ENCODE measurements around the gene PPP1R26.
"Not testable (repeated sequence)": the region's sequence is repeated elsewhere in the genome, so short reads cannot be mapped to it uniquely, and the experiment has no call there.

The PPP1R26 gene

GRCh38 chr9:135534192-135534711, 54.7 kb downstream of the PPP1R26 start:
- in situ Hi-C loops (cut with HindIII; ENCODE audit: low sequenced_read_pairs): not testable (repeated sequence)

GRCh38 chr9:135534826-135535225, 55.2 kb downstream of the PPP1R26 start:
- in situ Hi-C loops (cut with HindIII; ENCODE audit: low sequenced_read_pairs): not testable (repeated sequence)

GRCh38 chr9:135535631-135536030, 56.0 kb downstream of the PPP1R26 start:
- in situ Hi-C loops (cut with HindIII; ENCODE audit: low sequenced_read_pairs): not testable (repeated sequence)

GRCh38 chr9:135536216-135536615, 56.6 kb downstream of the PPP1R26 start:
- in situ Hi-C loops (cut with HindIII; ENCODE audit: low sequenced_read_pairs): no loop called here
